H9 (cell line): ENCODE measurements around the gene SLC4A5. TPM values are rescaled to one million over a fixed set of nuclear protein-coding genes. Genes with fewer than 3 reads are reported as not detected.
A peak's percentile ranks its signal among the peaks of the same experiment; 100 is the strongest.

Experiments used
- DNase-seq: peaks from one replicate; pipeline ENCODE4 v3.0.0-alpha.2; 2017
- H2AFZ ChIP-seq: one replicate; pipeline ENCODE4 v1.6.1; 2013; ENCODE audit warnings: mild to moderate bottlenecking, low read length, control low read depth, moderate library complexity
- H2AK5ac ChIP-seq: 2 replicates; pipeline ENCODE4 v1.6.1; 2013; ENCODE audit warnings: low read length, control low read depth, mixed read lengths; ENCODE audit not compliant: insufficient read length
- H2BK120ac ChIP-seq: one replicate; pipeline ENCODE4 v1.6.1; 2013; ENCODE audit warnings: low read depth, mild to moderate bottlenecking, low read length, control low read depth, inconsistent platforms; ENCODE audit not compliant: poor library complexity, severe bottlenecking
- H2BK12ac ChIP-seq: 2 replicates; pipeline ENCODE4 v1.6.1; 2013; ENCODE audit warnings: low read length, control low read depth, mixed read lengths, low read depth; ENCODE audit not compliant: insufficient read length
- H2BK15ac ChIP-seq: 2 replicates; pipeline ENCODE4 v1.6.1; 2013; ENCODE audit warnings: low read depth, low read length, control low read depth
- H2BK20ac ChIP-seq: one replicate; pipeline ENCODE4 v1.6.1; 2013; ENCODE audit warnings: low read depth, mild to moderate bottlenecking, low read length, control low read depth, inconsistent platforms; ENCODE audit not compliant: poor library complexity, severe bottlenecking
- H2BK5ac ChIP-seq: 2 replicates; pipeline ENCODE4 v1.6.1; 2013; ENCODE audit warnings: low read length, control low read depth, mixed read lengths; ENCODE audit not compliant: insufficient read length
- H3K14ac ChIP-seq: 2 replicates; pipeline ENCODE4 v1.6.1; 2013; ENCODE audit warnings: low read length, control low read depth; ENCODE audit not compliant: insufficient read depth
- H3K18ac ChIP-seq: 2 replicates; pipeline ENCODE4 v1.6.1; 2013; ENCODE audit warnings: low read depth, mild to moderate bottlenecking, mixed read lengths, low read length, control low read depth; ENCODE audit not compliant: insufficient read length
- H3K23ac ChIP-seq: 2 replicates; pipeline ENCODE4 v1.6.1; 2013; ENCODE audit warnings: low read length, control low read depth, mixed read lengths, low read depth; ENCODE audit not compliant: insufficient read length
- H3K23me2 ChIP-seq: 2 replicates; pipeline ENCODE4 v1.6.1; 2013; ENCODE audit warnings: low read depth, mild to moderate bottlenecking, mixed read lengths, low read length, control low read depth; ENCODE audit not compliant: insufficient read length, poor library complexity, severe bottlenecking
- H3K27ac ChIP-seq: 2 replicates; pipeline ENCODE4 v1.5.1; 2013; ENCODE audit warnings: low read length, control low read depth, mixed read lengths, low read depth; ENCODE audit not compliant: insufficient read length
- H3K27me3 ChIP-seq: 2 replicates; pipeline ENCODE4 v1.6.1; 2013; ENCODE audit warnings: low read length, control low read depth, inconsistent platforms; ENCODE audit not compliant: insufficient read depth
- H3K4ac ChIP-seq: 2 replicates; pipeline ENCODE4 v1.6.1; 2013; ENCODE audit warnings: low read depth, mild to moderate bottlenecking, control low read depth, inconsistent platforms, low read length, moderate library complexity
- H3K4me1 ChIP-seq: 2 replicates; pipeline ENCODE4 v1.6.1; 2013; ENCODE audit warnings: low read length, control low read depth, inconsistent platforms; ENCODE audit not compliant: insufficient read depth
- H3K4me2 ChIP-seq: 2 replicates; pipeline ENCODE4 v1.6.1; 2013; ENCODE audit warnings: low read length, control low read depth, mixed read lengths; ENCODE audit not compliant: insufficient read length, insufficient read depth
- H3K56ac ChIP-seq: 2 replicates; pipeline ENCODE4 v1.6.1; 2013; ENCODE audit warnings: low read depth, mild to moderate bottlenecking, mixed read lengths, low read length, control low read depth; ENCODE audit not compliant: insufficient read length
- H3K79me1 ChIP-seq: 2 replicates; pipeline ENCODE4 v1.6.1; 2013; ENCODE audit warnings: low read depth, mild to moderate bottlenecking, moderate library complexity, low read length, control low read depth, inconsistent platforms; ENCODE audit not compliant: insufficient read depth, poor library complexity, severe bottlenecking
- H3K79me2 ChIP-seq: 2 replicates; pipeline ENCODE4 v1.6.1; 2013; ENCODE audit warnings: low read length, control low read depth, inconsistent platforms; ENCODE audit not compliant: insufficient read depth
- H3K9ac ChIP-seq: 2 replicates; pipeline ENCODE4 v1.6.1; 2013; ENCODE audit warnings: low read length, control low read depth, mixed read lengths; ENCODE audit not compliant: insufficient read length; ENCODE audit errors: extremely low read depth
- H3K9me3 ChIP-seq: one replicate; pipeline ENCODE4 v1.6.1; 2013; ENCODE audit warnings: low read depth, low read length, inconsistent platforms; ENCODE audit not compliant: control insufficient read depth
- H3T11ph ChIP-seq: one replicate; pipeline ENCODE4 v1.6.1; 2013; ENCODE audit warnings: mild to moderate bottlenecking, low read length, control low read depth, inconsistent platforms
- H4K20me1 ChIP-seq: one replicate; pipeline ENCODE4 v1.6.1; 2013; ENCODE audit not compliant: control insufficient read depth, insufficient read length, insufficient read depth
- H4K5ac ChIP-seq: 2 replicates; pipeline ENCODE4 v1.6.1; 2013; ENCODE audit warnings: low read depth, mild to moderate bottlenecking, mixed read lengths, low read length, control low read depth; ENCODE audit not compliant: insufficient read length
- H4K8ac ChIP-seq: replicated peaks from 2 replicates; pipeline ENCODE4 v1.6.1; 2013; ENCODE audit warnings: low read length, control low read depth, mixed read lengths, low read depth; ENCODE audit not compliant: insufficient read length
- H4K91ac ChIP-seq: 2 replicates; pipeline ENCODE4 v1.6.1; 2013; ENCODE audit warnings: low read depth, mild to moderate bottlenecking, moderate library complexity, mixed read lengths, low read length, control low read depth; ENCODE audit not compliant: insufficient read length
- H3K27ac Mint-ChIP-seq, 3 experiments: 2 replicates in 2 of 3; 3 replicates in 1 of 3; pipeline ENCODE4 v1.8.0; 2020 to 2021; ENCODE audit warnings: mixed read lengths in 3 of 3, mild to moderate bottlenecking in 1 of 3, moderate library complexity in 1 of 3
- H3K27me3 Mint-ChIP-seq: 2 replicates; pipeline ENCODE4 v1.8.0; 2021; ENCODE audit warnings: low read depth, mild to moderate bottlenecking, moderate library complexity, mixed read lengths
- H3K36me3 Mint-ChIP-seq, 3 experiments: 2 replicates in 2 of 3; 3 replicates in 1 of 3; pipeline ENCODE4 v1.8.0; 2020 to 2021; ENCODE audit warnings: low read depth in 3 of 3, mixed read lengths in 3 of 3; ENCODE audit not compliant: insufficient read depth in 1 of 3
- H3K4me1 Mint-ChIP-seq, 2 experiments: 2 replicates each; pipeline ENCODE4 v1.8.0; 2020; ENCODE audit warnings: mixed read lengths in 2 of 2
- H3K4me3 Mint-ChIP-seq, 2 experiments: 2 replicates in 1 of 2; 3 replicates in 1 of 2; pipeline ENCODE4 v1.8.0; 2020 to 2021; ENCODE audit warnings: mild to moderate bottlenecking in 2 of 2, mixed read lengths in 2 of 2, moderate library complexity in 1 of 2
- H3K9me3 Mint-ChIP-seq, 2 experiments: 2 replicates in 1 of 2; 3 replicates in 1 of 2; pipeline ENCODE4 v1.8.0; 2020; ENCODE audit warnings: mild to moderate bottlenecking in 2 of 2, mixed read lengths in 2 of 2, moderate library complexity in 1 of 2
- WGBS: extraction: QIAGEN DNeasy Blood & Tissue Kit; methylation state at CpG from one replicate; pipeline ENCODE4 v1.1.7; 2013; ENCODE audit warnings: missing lambda C conversion rate, low lambda C conversion rate, mixed read lengths; ENCODE audit not compliant: insufficient read length; ENCODE audit errors: extremely low coverage; 5-methylcytosine and 5-hydroxymethylcytosine counted together
- total RNA-seq: library from RNA; stranded (reverse); gene quantifications from 2 replicates; pipeline ENCODE4 v1.2.1, GENCODE V29; 2021
- TF ChIP-seq, protein P1 (sequence below): fragments of 200-600 bp; sonication (generic); conservative IDR thresholded peaks from 3 replicates; pipeline ENCODE4 v1.8.0; 2021; ENCODE audit warnings: antibody characterized with exemption, mild to moderate bottlenecking

Gene SLC4A5
- total RNA-seq, 1 experiment from 2014 or later = 0.50 TPM

DNA sequence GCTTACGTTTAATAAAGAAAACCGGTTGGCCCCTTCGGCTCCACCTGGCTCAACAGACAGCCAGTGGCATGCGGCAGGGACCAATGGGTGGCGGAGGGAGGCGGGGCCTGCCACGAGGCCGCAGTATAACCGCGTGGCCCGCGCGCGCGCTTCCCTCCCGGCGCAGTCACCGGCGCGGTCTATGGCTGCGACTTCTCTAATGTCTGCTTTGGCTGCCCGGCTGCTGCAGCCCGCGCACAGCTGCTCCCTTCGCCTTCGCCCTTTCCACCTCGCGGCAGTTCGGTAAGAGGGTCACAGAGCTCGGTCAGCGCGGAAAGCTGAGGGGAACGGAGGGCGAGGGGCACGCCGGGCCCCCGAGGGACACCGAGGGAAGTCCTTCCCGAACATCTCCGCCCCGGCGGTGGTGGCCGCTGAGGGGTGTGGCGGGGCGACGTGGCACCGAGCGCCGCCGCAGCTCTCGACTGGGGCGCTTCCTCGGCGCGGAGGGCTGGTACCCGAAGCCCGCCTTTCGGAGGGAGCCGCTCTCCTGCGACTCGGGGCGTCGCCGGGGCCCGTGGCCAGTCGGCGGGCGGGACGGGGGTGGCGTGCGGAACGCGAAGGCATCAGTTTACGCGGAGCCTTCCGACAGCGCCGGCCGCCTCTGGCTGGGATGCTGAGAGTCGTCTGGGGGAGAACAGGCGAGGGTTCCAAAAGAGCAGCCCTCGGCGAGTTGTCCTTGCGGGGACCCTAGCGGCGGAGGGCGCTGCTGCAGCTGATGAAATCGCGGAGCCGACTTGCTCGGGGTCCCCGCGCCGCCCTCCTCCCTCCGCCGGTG is 144.5 kb downstream of the SLC4A5 start, which contains the start of gene MTHFD2:
Gene MTHFD2 (plus strand): TSS at position 155 of the 814 bp plus-strand sequence. CDS start 27 bp downstream, at position 182.
- WGBS = no CpG with 5 or more reads among the region's 96 CpGs
- peaks cover 6% of the 10 kb centered on the region for H3K27me3 Mint-ChIP-seq
- peak within 1 kb of the TSS; percentile 97 for H3K9ac ChIP-seq
- peak within 1 kb of the TSS; percentile 43 for H2BK5ac ChIP-seq
- peak within 1 kb of the TSS; percentile 100 for H3K27ac Mint-ChIP-seq
- H3K27ac ChIP-seq = peak within 1 kb of the TSS; percentile 58
- H3K4me3 Mint-ChIP-seq = peak within 1 kb of the TSS; percentile 97 to 100
- H4K91ac ChIP-seq = peak within 1 kb of the TSS; percentile 99
- no peak within 1 kb of the TSS for H4K8ac ChIP-seq
- no peak within 1 kb of the TSS for H2AK5ac ChIP-seq
- H3K9me3 ChIP-seq = no peaks in the 10 kb centered on the region
- peak within 1 kb of the TSS; percentile 59 for H3T11ph ChIP-seq
- H4K20me1 ChIP-seq = no peaks in the 10 kb centered on the region
- peak within 1 kb of the TSS; percentile 53 for H2BK12ac ChIP-seq
- peak within 1 kb of the TSS; percentile 87 for H2BK120ac ChIP-seq
- DNase-seq = peak; percentile 99
- TF ChIP-seq, protein P1, sequence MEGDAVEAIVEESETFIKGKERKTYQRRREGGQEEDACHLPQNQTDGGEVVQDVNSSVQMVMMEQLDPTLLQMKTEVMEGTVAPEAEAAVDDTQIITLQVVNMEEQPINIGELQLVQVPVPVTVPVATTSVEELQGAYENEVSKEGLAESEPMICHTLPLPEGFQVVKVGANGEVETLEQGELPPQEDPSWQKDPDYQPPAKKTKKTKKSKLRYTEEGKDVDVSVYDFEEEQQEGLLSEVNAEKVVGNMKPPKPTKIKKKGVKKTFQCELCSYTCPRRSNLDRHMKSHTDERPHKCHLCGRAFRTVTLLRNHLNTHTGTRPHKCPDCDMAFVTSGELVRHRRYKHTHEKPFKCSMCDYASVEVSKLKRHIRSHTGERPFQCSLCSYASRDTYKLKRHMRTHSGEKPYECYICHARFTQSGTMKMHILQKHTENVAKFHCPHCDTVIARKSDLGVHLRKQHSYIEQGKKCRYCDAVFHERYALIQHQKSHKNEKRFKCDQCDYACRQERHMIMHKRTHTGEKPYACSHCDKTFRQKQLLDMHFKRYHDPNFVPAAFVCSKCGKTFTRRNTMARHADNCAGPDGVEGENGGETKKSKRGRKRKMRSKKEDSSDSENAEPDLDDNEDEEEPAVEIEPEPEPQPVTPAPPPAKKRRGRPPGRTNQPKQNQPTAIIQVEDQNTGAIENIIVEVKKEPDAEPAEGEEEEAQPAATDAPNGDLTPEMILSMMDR = peak; percentile 88
- H4K5ac ChIP-seq = peak within 1 kb of the TSS; percentile 81
- H2BK15ac ChIP-seq = no peak within 1 kb of the TSS
- peak within 1 kb of the TSS; percentile 99 for H3K14ac ChIP-seq
- H3K4ac ChIP-seq = peak within 1 kb of the TSS; percentile 95; the same call in 1 of the 2 replicates
- H2BK20ac ChIP-seq = no peak within 1 kb of the TSS
- peak within 1 kb of the TSS; percentile 94 for H3K4me2 ChIP-seq
- peaks cover 22 to 31% of the 10 kb centered on the region in 2 experiments for H3K4me1 Mint-ChIP-seq
- H3K18ac ChIP-seq = peak within 1 kb of the TSS; percentile 98
- peaks cover 2 to 3% of the 10 kb centered on the region in 2 experiments; a peak in 4 of 5 replicates for H3K9me3 Mint-ChIP-seq
- no peaks in the 10 kb centered on the region for H3K79me1 ChIP-seq
- H3K36me3 Mint-ChIP-seq = peaks cover 26 to 40% (median 38%) of the 10 kb centered on the region in 3 experiments
- H2AFZ ChIP-seq = no peak within 1 kb of the TSS
- peaks cover 40% of the 10 kb centered on the region for H3K79me2 ChIP-seq
- no peak within 1 kb of the TSS for H3K23ac ChIP-seq
- no peaks in the 10 kb centered on the region for H3K27me3 ChIP-seq
- H3K23me2 ChIP-seq = peaks cover 5% of the 10 kb centered on the region
- H3K4me1 ChIP-seq = no peaks in the 10 kb centered on the region
- H3K56ac ChIP-seq = no peak within 1 kb of the TSS
